ENCODE data around the gene SLC5A7.

SLC5A7 gene

DNA sequence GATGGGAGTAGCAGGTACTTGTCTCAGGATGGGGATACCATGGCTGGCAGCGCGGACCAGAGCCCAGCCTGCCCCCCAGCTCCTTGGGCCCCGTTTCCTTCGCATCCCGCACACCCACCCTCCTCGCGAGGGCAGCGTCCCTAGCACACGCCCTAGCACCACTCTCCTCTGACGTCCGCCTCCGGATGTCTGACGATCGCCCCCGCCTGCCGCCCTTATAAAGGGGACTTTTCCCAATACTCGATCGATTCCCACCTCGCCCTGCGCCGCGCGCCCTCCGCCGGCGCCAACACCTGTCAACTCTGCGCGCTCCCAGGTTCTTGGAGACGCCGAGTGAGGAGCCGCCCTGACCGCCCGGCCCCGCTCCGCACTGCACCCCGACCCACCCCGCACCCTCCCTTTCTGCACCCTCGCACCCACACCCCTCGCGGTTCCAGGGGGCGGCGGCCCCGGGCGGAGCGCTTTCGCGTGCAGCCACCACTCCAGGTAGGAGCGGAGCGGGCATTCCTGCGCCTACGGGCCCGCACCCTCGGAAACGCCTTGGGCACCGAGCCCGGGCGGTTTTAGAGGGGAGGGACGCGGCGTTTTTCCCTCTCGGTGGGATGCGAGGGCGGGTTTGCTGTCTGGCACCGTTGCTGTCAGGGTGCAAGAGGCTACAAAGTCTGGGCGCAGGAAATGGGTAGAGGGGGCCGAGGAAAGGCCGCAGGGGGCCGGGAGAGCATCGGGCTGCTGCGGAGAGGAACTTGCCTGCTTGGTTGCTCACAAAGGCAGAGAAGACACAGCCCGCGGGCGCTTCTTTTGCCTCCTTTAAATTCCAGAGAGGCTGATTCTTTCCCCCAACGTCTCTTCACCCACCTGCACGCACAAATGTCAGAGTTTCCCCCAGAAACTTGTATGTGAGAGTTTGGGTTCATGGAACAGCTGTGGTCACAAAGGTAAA, at the start of gene SLC5A7:
Gene SLC5A7, plus strand, starts transcription at position 247 of the 940 bp plus-strand sequence. CDS start 1,632 bp downstream, outside the sequence.
- no peak for DNase-seq (ENCODE audit: low read depth)

DNA sequence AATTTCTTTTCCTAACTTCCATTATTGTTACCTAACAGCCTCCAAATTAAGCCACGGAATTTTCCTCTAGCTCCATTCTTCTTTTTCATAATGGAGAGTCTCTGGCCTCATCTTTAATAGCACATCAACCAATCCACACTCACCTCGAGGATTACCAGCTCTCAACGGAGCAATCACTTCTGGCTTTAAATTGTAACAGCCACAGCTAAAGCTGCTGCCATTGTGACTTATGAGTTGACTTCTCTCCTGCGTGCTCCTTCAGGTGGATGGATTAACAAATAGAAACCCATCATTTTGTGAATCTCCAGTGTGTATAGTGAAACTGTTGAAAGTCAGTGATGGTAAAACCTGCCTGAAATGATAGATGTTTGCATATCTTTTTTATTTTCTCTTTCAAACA, 24.9 kb upstream of the SLC5A7 start:
- no peak for DNase-seq (ENCODE audit: low read depth)

DNA sequence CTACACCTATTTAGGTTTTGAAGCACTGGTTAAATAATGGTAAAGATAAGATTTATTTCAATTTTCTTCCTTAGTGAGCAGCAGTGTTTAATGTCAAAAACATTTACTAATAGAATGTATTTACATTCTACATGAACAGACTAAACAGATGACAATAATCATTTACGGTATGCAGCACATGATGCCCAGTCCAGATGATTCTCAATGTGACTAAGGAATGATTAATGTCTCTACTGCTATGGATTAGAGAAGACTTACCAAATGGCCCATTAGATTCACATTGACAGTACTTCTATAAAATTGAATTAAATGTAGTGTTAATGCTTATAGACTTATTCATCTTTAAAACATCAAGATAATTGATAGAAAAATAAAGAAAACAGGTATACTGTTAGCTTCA, 22.1 kb upstream of the SLC5A7 start:
- no peak for DNase-seq (ENCODE audit: low read depth)

DNA sequence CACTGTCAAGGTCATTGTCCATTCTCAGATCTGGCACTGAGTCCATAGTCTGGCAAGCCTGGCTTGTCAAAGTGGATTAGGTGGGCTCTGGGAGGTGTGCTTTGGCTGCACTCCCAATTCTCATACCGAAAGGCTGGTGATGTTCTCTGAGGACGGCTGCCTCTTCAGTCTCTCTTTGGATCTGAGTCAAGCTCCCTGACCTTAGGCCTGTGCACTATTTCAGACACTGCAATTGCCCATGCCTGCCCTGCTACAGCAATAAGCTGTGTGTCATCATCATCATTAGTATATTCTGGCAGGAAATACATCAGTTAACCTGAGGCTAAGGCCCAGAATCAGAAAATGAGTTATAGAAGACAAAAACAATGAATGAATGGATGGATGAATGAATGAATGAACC, 1.6 kb upstream of the SLC5A7 start:
- DNase-seq (ENCODE audit: low read depth): no peak

DNA sequence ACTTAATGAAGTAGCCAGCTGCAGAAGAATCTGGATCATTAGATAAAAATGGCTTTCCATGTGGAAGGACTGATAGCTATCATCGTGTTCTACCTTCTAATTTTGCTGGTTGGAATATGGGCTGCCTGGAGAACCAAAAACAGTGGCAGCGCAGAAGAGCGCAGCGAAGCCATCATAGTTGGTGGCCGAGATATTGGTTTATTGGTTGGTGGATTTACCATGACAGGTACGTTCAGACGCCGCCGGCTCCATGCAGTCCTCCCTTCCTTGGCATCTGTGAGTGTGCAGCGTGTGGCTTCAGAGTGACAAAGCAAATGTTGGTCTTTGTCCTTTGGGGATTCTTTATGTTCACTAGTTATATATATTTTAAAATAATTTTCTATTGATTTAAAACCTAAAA, 1.8 kb downstream of the SLC5A7 start:
- no peak for DNase-seq (ENCODE audit: low read depth)

DNA sequence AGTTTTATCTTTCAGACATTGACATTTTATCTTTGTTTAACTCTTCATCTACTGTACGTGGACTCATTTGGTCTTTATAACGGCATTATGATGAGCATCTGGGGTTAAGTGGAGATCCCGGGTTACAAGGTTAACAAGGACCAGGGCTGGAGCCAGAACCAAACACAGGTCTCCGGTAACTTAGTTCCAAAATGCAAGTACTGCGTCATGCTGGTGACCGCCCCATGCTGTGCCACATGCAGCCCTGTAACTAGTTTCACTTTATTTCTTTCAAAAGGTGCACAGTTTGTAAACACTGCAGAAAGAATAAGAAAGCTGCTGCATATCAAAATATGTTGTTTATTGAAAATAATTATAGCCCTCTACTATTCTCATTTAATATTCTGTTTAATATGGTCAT, 3.1 kb downstream of the SLC5A7 start:
- no peak for DNase-seq (ENCODE audit: low read depth)

DNA sequence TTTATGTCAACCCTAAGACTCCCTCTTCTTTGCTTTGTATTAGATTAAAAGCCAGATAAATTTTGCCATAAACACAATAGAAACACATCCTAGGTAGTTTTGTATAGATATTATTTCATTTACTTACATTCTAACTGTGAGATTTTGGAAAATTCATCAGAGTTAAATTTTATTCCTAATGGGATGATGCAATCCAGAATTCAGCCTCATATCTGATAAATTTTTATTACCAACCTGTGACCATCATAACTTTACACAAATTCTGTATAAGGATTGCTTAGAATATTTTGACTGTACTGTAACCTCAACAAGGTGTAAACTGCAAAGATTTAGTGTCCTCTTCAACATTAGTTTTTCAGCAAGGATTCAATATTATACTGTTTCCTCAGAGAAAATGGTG, 4.4 kb downstream of the SLC5A7 start:
- no peak for DNase-seq (ENCODE audit: low read depth)

DNA sequence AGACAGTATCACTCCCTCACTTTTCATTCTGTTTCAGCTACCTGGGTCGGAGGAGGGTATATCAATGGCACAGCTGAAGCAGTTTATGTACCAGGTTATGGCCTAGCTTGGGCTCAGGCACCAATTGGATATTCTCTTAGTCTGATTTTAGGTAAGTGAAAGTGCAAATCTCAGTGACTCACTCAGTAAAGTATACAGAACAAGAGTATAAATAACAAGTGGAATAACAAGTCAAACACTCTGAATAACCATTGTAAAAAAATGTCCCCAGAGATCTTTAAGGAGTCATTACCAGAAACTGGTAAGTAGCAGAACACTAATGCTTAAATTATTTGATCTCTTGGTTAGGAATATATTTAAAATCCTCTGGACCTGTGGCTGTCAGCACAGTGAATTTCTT, 5.7 kb downstream of the SLC5A7 start:
- no peak for DNase-seq (ENCODE audit: low read depth)

DNA sequence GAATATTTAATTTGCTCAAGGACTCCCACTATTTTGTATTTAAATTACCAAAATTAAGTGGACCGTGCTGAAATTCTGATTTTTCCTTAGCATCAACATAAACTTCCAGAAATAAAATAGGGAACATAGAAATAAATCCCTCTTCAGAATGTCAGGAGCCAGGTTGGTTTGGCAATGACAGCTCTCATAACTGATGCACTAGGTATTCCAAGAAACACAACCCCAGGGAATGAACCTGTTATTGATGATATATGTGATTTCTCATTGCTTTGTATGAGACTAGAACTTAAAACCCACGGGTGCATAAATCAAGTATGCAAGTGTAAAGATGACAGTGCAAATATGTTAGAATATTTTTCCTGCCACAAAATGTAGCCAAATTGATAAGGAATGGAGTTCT, 12.8 kb downstream of the SLC5A7 start:
- DNase-seq (ENCODE audit: low read depth): no peak

DNA sequence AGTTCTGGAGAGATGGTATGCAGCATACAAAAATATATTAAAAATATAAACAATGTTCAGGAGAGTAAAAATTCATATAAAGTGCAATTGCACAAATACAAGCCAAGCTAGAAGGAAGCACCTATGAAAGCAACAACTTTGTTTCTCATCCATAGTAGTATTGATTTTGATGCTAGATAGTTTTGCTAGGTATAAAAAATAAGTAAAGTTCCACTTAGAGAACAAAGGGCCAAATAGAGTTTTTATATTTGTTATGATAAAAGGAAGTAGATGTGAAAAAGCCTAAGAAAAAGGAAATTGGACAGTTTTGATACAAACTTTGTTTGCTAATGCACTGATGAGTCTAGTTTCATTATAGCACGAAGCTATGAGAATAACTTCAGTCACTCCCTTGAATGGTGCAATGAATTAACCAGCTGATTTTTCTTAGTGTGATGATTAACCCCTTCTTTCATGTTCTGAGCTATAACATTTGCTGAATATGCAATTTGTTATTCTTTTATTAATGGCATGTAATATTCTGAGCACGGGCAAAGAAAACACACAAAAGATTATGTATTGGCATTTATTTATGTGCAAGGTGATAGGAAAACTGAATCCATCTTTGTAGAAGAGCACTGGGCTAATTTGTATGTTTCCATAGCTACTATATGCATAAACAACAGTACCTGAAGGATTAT, 24.7 kb downstream of the SLC5A7 start:
- no peak for DNase-seq (ENCODE audit: low read depth)

DNA sequence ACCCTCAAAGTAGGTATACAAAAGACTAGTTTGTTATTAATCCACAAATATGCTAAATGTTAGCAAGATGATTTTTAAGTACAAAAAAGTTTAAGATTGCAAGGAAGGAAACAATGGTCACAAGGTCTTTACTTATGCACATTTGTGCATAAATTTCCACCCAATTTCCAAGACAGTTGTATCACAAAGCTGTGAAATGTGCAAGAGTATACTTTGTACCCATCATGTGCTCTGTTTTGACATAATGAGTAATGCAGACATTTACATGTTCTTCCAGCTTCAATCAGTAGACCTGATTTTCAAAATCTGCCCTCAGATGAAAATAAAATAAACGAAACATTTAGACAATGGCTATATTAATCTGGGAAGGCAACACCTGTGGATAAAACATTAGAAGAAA, 27.0 kb downstream of the SLC5A7 start:
- DNase-seq (ENCODE audit: low read depth): no peak

DNA sequence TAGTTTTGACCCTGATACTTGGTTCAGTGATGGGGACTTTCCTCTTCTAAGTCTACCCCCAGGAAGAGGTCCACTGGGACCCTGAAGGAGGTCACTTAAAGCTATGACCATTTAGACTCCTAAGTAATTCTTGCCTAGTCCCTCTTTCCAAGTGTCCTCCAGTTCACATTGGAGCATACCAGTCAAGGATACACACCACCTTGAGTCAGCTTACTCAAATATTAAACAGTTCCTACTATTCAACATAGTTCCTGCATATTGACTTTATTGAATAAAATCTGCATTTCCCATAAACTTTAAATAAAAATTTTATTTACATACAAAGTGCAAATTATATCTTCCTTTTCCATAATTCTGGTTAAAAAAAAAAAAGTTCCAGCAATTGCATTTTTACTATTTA, 36.3 kb downstream of the SLC5A7 start:
- no peak for DNase-seq (ENCODE audit: low read depth)

DNA sequence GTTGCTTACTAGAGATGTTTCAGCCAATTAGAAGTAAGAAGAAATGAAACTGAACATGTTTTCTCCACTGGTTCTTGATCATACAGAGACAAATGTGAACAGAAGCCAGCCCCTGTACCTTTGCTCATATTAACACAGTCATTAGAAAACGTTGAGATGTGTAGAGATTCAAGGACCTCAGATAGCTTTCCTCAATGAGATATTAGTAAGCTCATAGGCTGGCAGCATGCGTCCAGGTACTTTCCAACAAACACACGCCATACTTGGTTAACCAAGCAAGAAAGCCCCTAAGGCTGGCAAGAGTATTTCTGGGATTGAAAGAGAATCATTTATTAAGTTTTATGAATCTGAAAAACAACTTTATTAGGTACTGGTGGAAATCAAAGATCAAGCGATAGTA, 37.5 kb downstream of the SLC5A7 start:
- no peak for DNase-seq (ENCODE audit: low read depth)

DNA sequence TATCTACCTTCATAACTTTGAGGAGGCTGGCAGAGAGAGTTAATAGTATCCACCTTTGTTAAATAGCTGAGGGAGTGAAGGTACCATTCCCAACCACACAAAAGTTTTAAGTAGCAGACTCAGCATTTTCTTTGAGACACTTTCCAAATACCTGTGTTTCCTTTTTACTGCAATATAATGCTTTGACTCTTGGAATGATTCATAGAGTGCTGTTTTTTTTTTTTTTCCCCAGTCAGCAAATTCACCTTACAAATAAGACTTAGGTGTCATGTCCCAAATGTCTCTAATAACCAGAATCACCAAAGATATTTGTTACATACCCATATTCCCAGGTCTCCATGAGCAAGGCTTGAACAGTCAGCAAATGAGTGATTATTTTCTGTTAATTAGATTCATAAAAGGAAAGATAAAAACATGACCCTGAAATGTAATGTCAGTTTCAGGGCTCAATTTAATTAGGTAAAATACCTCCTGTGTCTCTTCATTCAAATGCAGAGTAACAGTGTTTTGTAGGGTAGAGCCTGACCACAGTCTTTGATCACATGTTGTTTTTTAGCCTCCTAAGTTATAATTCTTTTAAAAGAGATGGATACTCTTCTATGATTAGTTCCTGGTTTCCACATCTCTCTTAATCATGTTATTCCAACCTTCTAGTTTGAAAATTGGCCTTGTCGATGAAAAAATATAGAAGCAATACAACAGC, 39.9 kb downstream of the SLC5A7 start:
- no peak for DNase-seq (ENCODE audit: low read depth)

DNA sequence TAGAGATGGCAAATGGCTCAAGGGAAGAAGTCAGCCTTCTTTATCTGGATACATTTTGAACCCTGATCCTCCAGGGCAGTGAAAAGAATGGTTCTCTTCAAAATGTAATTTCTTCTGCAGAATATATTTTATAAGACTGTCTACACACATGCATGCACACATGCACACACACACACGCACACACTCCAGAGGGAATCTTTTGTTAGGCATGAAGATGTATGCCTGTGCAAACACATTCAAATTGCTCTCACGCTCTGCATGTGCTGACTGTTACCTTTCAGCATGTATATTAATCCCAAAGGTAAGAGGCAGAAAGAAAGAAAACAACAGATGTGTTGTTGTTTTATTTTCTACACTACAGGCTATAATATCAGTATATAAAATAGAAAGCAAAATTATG, 43.2 kb downstream of the SLC5A7 start:
- DNase-seq (ENCODE audit: low read depth): no peak

DNA sequence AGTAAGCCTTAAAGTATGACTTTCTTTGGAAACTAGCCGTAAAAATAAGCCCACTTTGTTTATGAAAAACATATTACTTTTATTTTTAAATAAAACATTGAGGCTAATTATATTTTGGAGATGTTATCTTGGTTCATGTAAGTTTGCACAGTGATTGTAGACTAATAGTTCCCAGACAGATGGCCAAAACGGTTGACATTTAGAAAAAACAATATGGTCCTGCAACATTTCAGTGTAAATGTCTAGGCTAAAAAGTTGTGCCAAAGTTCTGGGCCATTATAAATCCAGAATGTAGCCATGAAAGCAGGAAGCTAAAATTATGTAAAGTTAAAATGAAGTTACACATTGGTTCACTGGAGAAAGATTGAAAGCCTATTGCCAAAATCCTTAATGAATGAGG, 43.6 kb downstream of the SLC5A7 start:
- no peak for DNase-seq (ENCODE audit: low read depth)

DNA sequence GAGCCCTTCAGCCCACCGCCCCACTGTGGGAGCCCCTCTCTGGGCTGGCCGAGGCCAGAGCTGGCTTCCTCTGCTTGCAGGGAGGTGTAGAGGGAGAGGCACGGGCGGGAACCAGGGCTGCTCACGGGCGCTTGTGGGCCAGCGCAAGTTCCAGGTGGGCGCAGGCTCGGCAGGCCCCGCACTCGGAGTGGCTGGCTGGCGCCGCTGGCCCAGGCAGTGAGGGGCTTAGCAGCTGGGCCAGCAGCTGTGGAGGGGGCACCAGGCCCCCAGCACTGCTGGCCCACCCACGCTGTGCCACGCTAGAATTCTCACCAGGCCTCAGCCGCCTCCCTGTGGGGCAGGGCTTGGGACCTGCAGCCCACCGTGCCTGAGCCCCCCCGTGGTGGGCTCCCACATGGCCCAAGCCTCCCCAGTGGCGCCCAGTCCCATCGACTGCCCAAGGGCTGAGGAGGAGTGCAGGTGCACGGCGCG, 45.2 kb downstream of the SLC5A7 start:
- DNase-seq (ENCODE audit: low read depth): no peak

DNA sequence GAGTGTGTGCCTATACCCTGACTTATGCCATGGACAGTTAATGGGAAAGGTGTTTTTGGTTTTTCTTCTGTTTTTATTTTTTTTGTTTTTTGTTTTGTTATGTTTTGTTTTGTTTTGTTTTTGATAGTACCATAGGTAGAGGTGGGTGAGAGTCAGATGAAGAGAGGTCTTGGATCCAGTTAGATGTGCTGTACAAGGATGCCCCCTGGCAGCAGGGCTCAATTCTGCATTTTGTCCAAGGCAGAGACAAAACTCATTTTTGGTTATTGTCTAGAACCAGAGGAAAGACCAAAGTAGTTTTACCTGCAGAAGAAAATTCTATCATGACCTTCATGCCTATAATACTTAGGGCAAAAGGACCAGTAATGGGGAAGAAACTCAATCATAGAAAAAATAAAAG, 48.5 kb downstream of the SLC5A7 start:
- no peak for DNase-seq (ENCODE audit: low read depth)

DNA sequence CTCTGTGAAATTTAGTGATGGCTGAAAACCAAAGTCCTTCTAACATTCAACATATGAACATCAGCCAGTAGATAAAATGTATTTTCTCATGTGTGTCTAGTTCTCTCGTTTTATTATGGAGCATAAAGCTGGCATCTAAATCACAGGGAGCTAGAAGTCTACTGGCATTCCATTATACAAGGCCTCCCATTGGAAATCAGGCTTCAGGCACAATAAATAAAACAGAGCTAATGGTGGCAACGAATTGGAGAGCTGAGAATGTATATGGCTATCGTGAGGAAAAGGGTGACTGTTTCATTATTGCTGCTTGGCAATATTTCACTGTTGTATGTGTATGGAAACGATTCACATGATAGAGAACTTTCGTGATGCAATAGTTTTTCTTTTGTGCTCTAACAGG, 62.4 kb downstream of the SLC5A7 start:
- no peak for DNase-seq (ENCODE audit: low read depth)

DNA sequence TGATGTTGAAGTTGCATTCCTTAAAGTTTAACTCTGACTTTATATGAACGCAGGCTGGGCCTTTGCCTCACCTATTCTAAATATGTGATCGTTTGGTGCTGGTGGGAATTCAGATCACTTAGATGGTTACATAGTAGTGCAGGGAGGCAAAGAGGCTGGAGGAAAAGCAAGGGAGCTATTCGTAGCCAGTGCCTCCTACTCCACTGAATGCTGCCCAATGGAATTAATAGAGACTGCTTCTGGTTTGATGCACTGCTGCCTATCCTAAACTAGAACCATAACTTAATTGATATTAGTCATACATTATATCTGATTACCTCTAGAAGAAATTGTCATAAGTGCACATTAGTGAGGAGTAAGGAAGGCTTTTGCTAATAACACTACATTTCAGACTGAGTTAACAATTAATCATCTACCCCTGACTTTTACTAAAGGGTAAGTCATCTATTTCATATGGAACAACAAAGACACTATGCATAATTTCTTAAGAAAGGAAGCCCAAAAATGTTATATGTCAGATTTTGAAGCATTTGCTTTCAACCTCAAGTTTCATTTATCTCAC, 72.3 kb downstream of the SLC5A7 start:
- DNase-seq (ENCODE audit: low read depth): no peak

DNA sequence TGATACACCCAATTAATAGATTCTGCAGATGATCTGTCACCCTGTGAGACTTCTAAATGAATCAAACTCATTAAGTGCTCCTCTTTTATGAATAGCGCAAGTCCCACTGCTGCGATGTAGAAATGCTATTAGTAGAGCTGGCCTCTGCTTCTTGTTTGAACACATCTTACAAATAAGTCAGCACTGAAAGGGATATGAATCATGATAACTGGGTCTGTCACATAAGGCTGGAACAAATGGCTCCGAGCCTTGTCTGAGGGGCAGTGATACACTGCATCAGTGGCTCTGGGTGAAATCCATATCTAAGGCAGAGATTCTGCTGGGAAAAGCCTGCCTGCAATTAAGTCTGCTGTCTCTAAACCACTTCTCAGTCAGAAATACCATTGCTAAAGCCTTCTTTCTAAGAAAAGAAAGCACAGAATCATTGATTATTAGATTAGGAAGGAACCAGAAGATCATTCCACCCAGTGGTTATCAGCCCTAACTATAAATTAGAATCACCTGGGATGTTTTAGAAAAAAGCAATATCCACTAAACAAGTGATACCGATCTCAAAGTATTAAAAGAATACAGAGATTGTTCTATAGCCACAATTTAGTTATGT, 75.2 kb downstream of the SLC5A7 start:
- no peak for DNase-seq (ENCODE audit: low read depth)

Data from amniotic epithelial cell (primary cell).